HG02973 (cell line): ENCODE measurements around the gene GRIK4.

Experiments
- ATAC-seq: cut with Tn5 transposase; IDR thresholded peaks from one replicate; pipeline ENCODE4 v1.9.1; 2021; ENCODE audit warnings: moderate library complexity; ENCODE audit not compliant: unreplicated experiment

GRIK4 gene

GRCh38 chr11:120524536-120525085, 13.1 kb downstream of the GRIK4 start:
- no peak for ATAC-seq

GRCh38 chr11:120525261-120526171, 14.0 kb downstream of the GRIK4 start:
- ATAC-seq: no peak

GRCh38 chr11:120526241-120526640, 14.7 kb downstream of the GRIK4 start:
- ATAC-seq: no peak

- ATAC-seq: no peak
These were observed 15.7 kb downstream of the GRIK4 start for GRCh38 chr11:120527111-120527761.

GRCh38 chr11:120528749-120529148, 17.2 kb downstream of the GRIK4 start:
- no peak for ATAC-seq

- no peak for ATAC-seq
These were observed 17.7 kb downstream of the GRIK4 start for GRCh38 chr11:120529214-120529613.

GRCh38 chr11:120529911-120530310, 18.4 kb downstream of the GRIK4 start:
- ATAC-seq: no peak

- ATAC-seq: no peak
These were observed 20.7 kb downstream of the GRIK4 start for GRCh38 chr11:120532082-120532831.

GRCh38 chr11:120532832-120533196, 21.3 kb downstream of the GRIK4 start:
- no peak for ATAC-seq

- ATAC-seq: no peak
These were observed 24.7 kb downstream of the GRIK4 start for GRCh38 chr11:120536091-120536796.

- ATAC-seq: no peak
These were observed 25.2 kb downstream of the GRIK4 start for GRCh38 chr11:120536797-120537169.

- no peak for ATAC-seq
These were observed 26.4 kb downstream of the GRIK4 start for GRCh38 chr11:120537996-120538395.

GRCh38 chr11:120538707-120539106, 27.2 kb downstream of the GRIK4 start:
- ATAC-seq: no peak

- no peak for ATAC-seq
These were observed 28.3 kb downstream of the GRIK4 start for GRCh38 chr11:120539667-120540369.

GRCh38 chr11:120540744-120541465, 29.4 kb downstream of the GRIK4 start:
- ATAC-seq: no peak

GRCh38 chr11:120543521-120544215, 32.1 kb downstream of the GRIK4 start:
- ATAC-seq: no peak

GRCh38 chr11:120545813-120546212, 34.3 kb downstream of the GRIK4 start:
- ATAC-seq: no peak

GRCh38 chr11:120546312-120547205, 35.0 kb downstream of the GRIK4 start:
- no peak for ATAC-seq
